Fibroblast of mammary gland (primary cell): ENCODE measurements around the gene ATP13A2.
"Not testable (repeated sequence)": the region's sequence is repeated elsewhere in the genome, so short reads cannot be mapped to it uniquely, and the experiment has no call there.

Experiments
- DNase-seq: peaks from one replicate; pipeline ENCODE4 v3.0.0-alpha.2; 2010; ENCODE audit warnings: low read depth
- H3K4me3 ChIP-seq: 2 replicates; pipeline ENCODE4 v1.5.1; 2011; ENCODE audit warnings: low read depth, mild to moderate bottlenecking, low read length, moderate library complexity; ENCODE audit not compliant: control insufficient read depth
- CTCF ChIP-seq: conservative IDR thresholded peaks from 2 replicates; pipeline ENCODE4 v1.5.1; 2011; ENCODE audit warnings: low read depth, low read length, inconsistent platforms; ENCODE audit not compliant: control insufficient read depth, insufficient read depth

The ATP13A2 gene

GRCh38 chr1:16960560-16961296, 51.0 kb downstream of the ATP13A2 start:
- peak overlapping the region; percentile 38 for H3K4me3 ChIP-seq
- peak; percentile 55 for TF ChIP-seq CTCF
- DNase-seq, result peak; percentile 73

GRCh38 chr1:16958475-16958874, 53.3 kb downstream of the ATP13A2 start:
- H3K4me3 ChIP-seq, result no peak overlapping the region
- no peak for TF ChIP-seq CTCF
- no peak for DNase-seq

GRCh38 chr1:16957731-16958130, 54.0 kb downstream of the ATP13A2 start:
- no peak overlapping the region for H3K4me3 ChIP-seq
- TF ChIP-seq CTCF, result no peak
- no peak for DNase-seq

- no peak for TF ChIP-seq CTCF
- DNase-seq, result no peak
- H3K4me3 ChIP-seq, result no peak overlapping the region
Measured at GRCh38 chr1:16956775-16957174, 55.0 kb downstream of the ATP13A2 start.

- H3K4me3 ChIP-seq, result no peak overlapping the region
- TF ChIP-seq CTCF, result no peak
- DNase-seq, result no peak
Measured at GRCh38 chr1:16955186-16955585, 56.5 kb downstream of the ATP13A2 start.

GRCh38 chr1:16954579-16954978, 57.1 kb downstream of the ATP13A2 start:
- no peak for DNase-seq
- no peak for TF ChIP-seq CTCF

GRCh38 chr1:16952376-16952775, 59.4 kb downstream of the ATP13A2 start:
- H3K4me3 ChIP-seq, DNase-seq: not testable (repeated sequence)

More at GRCh38 chr1:16954579-16954978, 57.1 kb downstream of the ATP13A2 start:
- H3K4me3 ChIP-seq, result no peak overlapping the region

- not testable (repeated sequence) for H3K4me3 ChIP-seq
- DNase-seq, result peak; percentile 80
Measured at GRCh38 chr1:16949026-16949425, 62.7 kb downstream of the ATP13A2 start.

GRCh38 chr1:16948282-16948891, 63.3 kb downstream of the ATP13A2 start:
- not testable (repeated sequence) for H3K4me3 ChIP-seq, DNase-seq
